H54 (cell line): ENCODE data around the gene MPIG6B.
A peak's percentile ranks its signal among the peaks of the same experiment; 100 is the strongest.

ENCODE experiments used
- DNase-seq: peaks from one replicate; pipeline ENCODE4 v3.0.0; 2011; ENCODE audit warnings: low spot score, mixed read lengths; ENCODE audit not compliant: insufficient read length
- FAIRE-seq: peaks from 3 replicates; lab custom pipeline; 2011; peaks lifted over from hg19 to GRCh38; lab: Jason Lieb, UNC
- POLR2A ChIP-seq: IDR thresholded peaks from 2 replicates; pipeline ENCODE4 v1.6.1; 2011; ENCODE audit warnings: low read depth, mild to moderate bottlenecking, low read length

Gene MPIG6B

DNA sequence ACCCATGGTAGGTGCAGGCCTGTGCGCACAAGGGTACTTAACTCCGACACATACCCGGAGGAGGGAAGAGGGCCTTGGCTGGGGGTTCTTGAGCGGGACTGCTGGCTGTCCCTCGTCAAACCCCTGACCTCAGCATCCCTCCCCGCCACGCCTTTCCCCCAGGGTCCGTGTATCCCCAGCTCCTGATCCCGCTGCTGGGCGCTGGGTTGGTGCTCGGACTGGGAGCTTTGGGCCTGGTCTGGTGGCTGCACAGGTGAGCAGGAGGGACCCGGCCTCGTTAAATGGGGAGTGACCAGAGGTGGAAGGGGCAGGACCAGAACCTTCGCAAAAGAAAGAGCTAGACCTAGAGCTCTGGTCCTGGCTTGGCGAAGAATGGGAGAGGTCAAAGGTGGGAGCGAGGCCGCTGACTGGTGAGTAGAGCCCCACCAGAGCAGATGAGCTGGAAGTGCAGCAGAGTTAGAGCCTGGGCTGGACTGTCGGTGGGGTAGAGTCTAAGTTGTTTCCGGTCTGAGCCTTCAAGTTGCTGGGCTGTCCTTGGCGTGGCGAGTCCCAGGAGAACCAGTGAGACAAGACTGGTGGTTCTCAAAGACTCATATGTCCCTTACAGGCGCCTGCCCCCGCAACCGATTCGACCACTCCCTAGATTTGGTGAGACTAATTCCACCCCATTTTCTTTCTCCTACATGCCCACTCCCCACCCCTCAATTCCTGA lies 963 bp downstream of the MPIG6B start:
- FAIRE-seq (no peak), DNase-seq (no peak)

DNA sequence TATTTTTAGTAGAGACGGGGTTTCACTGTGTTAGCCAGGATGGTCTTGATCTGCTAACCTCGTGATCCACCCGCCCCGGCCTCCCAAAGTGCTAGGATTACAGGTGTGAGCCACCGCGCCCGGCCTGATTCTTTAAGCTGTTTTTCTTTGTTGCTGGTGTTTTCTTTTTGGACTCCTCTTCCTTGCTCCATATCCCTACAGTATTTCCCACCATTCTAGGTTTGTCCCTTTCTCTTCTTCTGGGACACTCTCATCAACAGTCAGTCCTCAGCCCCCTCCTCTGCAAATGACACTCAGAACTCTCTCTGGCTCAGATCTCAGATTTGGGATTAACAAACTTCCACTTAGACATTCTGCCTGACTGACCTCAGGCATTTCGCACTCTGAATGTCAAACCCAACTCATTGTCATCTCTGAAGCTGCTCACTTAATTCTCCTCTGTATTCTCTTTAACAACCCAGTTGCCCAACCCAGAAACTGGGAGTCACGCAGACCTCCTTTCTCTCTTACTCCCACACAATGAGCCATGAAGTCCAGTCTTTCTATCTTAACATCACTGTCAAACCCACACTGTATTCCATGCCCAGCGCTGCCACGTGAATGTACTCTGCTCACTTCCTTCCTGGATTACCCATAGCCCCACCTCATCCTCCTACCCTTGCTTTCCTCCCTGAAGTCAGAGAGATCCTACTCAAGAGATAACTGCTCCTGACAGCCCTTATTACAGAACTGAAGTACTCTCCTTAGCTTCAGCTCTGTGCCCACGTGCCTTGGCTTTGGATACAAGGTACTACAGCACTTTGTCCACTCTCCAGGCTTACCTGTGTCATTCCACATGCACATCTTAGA lies 2.6 kb downstream of the MPIG6B start:
- FAIRE-seq = no peak
- no peak for TF ChIP-seq POLR2A
- DNase-seq = no peak

More for the DNA sequence above, 963 bp downstream of the MPIG6B start:
- TF ChIP-seq POLR2A = no peak

DNA sequence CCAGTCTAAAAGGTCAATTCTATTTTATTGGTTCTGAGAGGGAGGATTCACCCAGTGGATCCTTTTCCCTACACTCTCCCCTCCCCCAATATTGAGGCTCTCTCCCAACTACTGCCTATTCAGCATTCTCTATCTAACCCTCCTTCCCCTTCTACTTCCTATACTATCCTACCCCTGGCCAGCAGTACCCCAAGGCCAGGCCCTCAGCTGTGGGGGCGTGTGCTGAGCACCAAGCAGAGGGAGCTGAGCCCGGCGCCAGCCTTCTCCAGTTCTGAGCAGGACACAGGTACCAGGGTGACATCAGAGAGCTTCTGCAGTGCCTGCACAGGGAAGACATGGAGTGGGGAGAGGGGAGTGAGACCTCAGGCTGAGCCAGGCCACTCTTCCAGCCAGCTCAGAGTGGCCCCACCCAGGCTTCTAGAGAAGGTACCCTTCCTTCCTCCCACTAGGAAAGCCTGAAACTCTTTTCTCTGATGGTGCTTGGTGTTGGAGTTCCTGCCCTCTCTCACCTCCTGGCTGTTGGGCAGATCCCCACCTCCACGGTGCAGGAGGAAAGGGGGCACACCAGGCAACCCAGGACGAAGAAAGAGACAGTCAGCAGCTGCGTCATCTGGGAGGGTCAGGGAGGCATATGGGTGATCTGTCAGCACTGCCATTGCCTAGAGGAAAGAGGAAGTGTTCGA lies 4.0 kb downstream of the MPIG6B start:
- FAIRE-seq (no peak), DNase-seq (no peak)
- no peak for TF ChIP-seq POLR2A

DNA sequence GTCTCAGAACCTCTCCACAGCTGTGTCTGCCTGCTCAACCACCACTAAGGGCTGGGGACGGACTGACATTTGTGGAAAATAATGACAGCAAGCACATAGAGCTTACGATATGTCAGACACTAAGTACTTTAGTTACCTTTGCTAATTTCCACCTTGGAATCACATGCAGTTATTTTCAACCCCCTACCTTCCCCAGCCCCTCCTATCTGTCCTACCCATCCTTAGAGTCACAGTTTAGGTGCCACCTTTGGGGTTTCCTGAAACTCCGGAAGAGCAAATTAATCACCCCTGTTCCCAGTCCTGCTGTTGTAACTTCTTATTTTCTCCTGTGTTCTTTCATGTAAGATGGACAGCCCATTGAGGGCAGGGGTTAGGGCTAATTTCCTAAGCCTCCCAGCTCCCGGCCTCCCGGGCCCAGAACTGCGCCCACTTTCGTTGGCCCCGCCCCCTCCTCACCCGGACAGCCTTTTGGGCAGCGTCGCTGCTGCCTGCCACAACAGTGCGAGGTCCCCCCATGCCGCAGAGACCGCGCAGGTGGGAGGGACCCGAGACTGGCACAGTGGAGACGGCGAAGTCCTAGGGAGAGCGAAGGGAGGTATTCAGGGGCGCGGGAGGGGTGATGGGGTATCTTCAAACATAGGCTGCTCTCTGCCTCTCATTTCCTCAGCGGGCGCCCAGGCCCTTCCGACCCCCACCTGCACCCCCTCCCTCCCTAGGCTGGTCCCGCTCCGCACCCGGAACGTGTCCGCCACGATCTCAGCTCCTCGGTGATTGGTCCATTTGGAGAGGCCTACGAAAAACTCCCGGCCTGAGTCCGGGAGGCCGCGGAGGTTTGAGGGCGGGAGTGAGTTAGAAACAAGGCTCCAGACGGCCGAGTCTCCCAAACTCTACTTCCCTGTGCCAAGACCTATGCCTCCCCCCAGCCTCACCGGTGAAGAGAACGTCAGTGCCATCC lies 4.8 kb downstream of the MPIG6B start:
- FAIRE-seq (no peak), DNase-seq (no peak)

DNA sequence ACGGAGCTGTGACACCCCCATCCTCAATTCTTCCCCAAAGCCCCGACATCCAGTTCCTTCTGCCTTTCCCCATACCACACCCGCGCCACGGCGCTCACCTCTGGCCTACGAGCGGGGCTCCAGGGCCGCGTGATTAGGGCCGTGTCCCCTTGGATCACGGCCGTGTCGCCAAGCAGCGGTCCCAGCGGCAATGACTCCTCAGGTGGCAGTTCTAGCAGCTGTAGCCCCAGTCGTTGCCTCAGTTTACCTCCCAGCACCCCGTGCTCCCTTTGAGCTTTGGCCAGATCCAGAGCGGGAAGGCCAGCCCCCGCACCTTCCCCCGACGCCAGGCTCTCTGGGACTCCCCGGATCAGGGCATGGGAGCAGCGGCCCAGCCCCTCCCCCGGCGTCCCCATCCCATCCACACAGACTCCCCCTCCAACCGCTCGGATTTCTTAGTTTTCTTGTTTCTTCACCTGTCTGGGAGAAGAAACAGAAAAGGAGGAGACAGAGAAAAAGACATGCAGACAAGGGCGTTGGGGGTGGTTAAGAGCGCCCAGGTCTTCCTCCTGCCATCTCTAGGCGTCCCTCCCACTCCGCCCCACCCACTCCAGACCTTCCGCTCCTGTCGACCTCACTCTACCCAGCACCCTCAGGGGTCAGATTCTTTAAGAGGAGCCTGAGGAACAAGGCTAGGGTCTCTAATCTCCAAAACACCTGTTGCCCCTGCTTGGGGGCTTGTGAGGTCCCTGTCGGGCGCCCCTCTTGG lies 5.8 kb downstream of the MPIG6B start, which contains the start of gene DDAH2:
DDAH2 (minus strand) TSS at position 533 of the 748 bp plus-strand sequence; CDS start at position 395, 138 bp downstream.
- DNase-seq = peak; percentile 55
- no peak for FAIRE-seq
- TF ChIP-seq POLR2A = no peak

More for the DNA sequence above, 4.8 kb downstream of the MPIG6B start:
- TF ChIP-seq POLR2A = no peak

DNA sequence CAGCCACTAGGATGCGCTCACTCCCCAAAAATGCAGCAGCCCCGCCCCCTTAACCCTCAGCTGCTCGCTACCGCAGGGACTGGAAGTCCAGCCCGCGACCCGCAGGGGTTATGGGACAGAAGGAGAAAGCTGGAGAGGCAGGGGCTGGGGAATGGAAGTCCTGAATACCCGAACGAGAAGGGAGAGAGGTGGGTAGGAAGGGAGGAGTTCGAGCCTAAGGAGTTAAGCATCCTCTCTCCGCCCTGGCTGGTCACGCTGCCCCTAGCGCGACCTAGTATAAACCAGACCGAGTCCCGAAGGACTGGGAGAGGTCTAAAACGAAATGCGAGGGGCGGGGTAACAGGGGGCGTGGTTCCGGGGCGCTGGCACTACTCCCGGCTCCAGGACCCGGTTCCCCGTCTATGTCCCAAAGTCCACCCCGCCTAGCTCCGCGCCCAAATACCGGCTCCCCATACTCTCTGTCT lies 6.4 kb downstream of the MPIG6B start:
- FAIRE-seq = no peak
- DNase-seq = peak; percentile 86
- peak; percentile 59 for TF ChIP-seq POLR2A

DNA sequence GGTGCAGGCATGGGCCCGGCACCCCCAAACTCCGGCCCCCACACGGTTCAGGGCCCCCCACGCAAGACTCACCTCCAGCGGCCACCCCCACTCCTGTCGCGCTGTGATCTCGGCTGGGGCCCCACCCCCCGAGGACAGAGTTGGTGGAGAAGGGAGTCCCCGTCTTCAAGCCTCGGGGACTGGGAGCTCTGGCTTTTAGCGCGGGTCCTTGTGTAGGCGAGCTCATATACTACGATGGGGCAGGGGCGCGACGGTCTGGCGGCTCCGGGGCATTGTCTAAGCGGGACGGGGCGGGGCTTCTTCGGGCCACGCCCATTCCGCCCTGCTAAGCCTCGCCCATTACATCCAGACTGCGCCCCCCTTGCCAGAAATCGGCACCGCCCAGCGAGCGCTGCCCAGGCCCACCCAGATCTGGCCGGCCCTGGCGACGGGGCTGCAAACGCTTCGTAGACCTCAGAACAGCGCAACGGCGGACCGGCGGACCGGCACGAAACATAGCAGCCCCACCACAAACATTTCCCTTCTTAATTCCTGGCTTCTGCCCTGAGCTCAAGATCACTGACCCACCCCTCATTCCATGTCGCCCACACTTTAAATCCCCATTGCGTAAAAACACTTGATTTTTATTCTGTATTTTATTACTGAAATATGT lies 6.9 kb downstream of the MPIG6B start:
- FAIRE-seq = no peak
- peak; percentile 63 for DNase-seq
- TF ChIP-seq POLR2A = peak; percentile 48; the same call in 1 of the 2 replicates

DNA sequence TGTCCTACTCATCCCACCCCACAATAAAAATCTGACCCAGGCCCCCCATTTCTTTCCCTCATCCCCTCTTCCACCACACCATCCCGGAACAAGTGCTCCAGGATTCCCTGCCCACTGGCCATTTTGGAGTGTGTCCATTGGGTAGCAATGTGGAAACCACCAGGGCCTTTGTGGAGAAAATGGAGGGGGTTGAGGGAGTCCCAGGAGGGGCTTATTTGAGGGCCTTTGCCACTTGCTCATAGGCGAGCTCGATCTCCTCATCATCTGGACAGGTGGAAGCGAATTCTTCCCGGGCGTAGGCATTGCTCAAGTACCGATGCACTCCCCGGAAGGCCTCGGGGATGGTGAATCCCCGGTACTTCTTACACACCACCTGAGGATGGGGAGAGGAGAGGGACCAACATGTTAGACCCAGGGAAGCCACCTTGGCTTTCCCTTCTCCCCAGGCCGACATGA lies 7.5 kb downstream of the MPIG6B start:
- TF ChIP-seq POLR2A = no peak
- FAIRE-seq (no peak), DNase-seq (no peak)

DNA sequence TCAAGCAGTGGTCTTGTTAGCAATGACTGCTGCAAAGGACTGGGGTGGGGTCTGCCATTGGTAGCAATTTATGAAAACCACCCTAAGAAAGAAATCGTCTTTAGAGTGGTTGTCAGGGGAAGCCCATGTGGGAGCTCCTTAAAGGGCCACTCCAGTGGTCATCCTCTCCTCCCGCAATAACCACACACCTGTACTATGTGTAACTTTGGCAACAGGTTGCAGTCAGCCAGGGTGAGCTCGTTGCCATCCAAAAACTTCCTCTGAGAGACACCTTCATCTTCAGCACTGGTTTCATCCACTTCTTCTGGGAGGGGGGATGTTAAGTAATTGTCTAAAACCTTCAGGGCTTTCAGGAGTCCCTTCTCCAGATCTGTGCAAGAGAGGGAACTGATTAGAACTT lies 8.9 kb downstream of the MPIG6B start:
- TF ChIP-seq POLR2A = no peak
- FAIRE-seq = no peak

DNA sequence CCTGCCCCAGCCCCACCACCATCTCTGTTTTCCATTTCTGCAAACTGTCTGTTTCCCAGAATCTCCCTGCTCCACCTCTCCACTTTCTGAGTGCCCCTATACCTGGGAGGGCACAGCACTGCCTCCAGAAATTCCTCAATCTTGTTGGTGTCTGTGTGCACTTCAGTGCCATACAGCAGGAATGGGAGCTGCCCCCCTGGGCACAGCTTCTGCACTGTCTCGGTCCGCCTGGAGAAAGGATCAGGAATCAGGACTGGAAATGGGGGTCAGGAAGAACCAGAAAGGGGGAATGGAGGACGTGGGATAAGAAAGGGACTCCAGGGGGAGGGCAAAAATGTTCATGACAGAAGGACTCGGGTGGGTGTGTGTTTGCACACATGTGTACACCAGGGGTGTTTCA lies 10.6 kb downstream of the MPIG6B start:
- FAIRE-seq (no peak), DNase-seq (no peak)
- TF ChIP-seq POLR2A = no peak

More for the DNA sequence above, 8.9 kb downstream of the MPIG6B start:
- DNase-seq = no peak

DNA sequence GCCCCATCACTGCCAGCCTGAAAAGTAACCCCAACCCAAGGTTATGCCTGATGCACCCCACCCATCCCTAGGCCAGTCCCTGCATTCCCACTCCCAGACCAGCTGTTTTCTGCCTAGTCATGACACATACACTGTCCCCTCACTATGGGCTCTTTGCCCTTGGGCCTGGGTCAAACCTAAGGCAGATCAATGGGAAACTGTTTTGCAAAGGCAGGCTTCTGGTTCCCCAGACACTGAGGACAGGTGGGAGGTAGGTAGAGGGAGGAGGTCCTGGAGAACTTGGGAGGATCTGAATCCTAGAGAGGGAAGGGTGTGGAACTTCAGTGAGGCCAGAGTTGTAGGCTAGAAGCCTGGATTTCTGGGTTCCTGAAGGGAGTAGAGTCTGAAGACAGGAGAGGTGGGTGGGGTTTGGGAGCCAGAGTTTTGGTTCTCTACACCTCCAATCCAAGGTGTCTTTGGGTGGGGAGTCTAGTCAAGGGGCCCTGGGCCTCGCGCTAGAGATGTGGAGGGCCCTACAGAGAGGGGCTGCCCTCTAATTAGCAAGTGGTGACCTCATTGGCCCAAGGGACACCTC lies 11.2 kb downstream of the MPIG6B start:
- FAIRE-seq (no peak), DNase-seq (no peak)
- TF ChIP-seq POLR2A = no peak
